HG03196 (cell line): ENCODE measurements around the gene PXN.
"Not testable (repeated sequence)": the region's sequence is repeated elsewhere in the genome, so short reads cannot be mapped to it uniquely, and the experiment has no call there.

ENCODE experiments used
- ATAC-seq: cut with Tn5 transposase; IDR thresholded peaks from one replicate; pipeline ENCODE4 v1.9.1; 2021; ENCODE audit not compliant: unreplicated experiment

PXN gene

GRCh38 chr12:120227233-120228040 is 38.1 kb downstream of the PXN start:
- no peak for ATAC-seq

GRCh38 chr12:120225852-120226640 is 39.5 kb downstream of the PXN start:
- ATAC-seq = no peak

GRCh38 chr12:120225200-120225558 is 40.4 kb downstream of the PXN start:
- ATAC-seq = no peak

GRCh38 chr12:120224304-120225199 is 41.0 kb downstream of the PXN start:
- ATAC-seq = no peak

GRCh38 chr12:120223458-120224303 is 41.8 kb downstream of the PXN start:
- no peak for ATAC-seq

- ATAC-seq = no peak
Observed at GRCh38 chr12:120222288-120222832, 43.2 kb downstream of the PXN start.

GRCh38 chr12:120221576-120221900 is 44.0 kb downstream of the PXN start:
- ATAC-seq = no peak

- no peak for ATAC-seq
Observed at GRCh38 chr12:120220838-120221575, 44.5 kb downstream of the PXN start.

GRCh38 chr12:120218680-120219606 is 46.6 kb downstream of the PXN start:
- ATAC-seq = no peak

GRCh38 chr12:120216742-120217605 is 48.6 kb downstream of the PXN start:
- no peak for ATAC-seq

GRCh38 chr12:120215766-120216735 is 49.5 kb downstream of the PXN start:
- ATAC-seq = no peak

- ATAC-seq = no peak
Observed at GRCh38 chr12:120215357-120215735, 50.2 kb downstream of the PXN start.

GRCh38 chr12:120214626-120215356 is 50.7 kb downstream of the PXN start:
- no peak for ATAC-seq

GRCh38 chr12:120213758-120214157 is 51.8 kb downstream of the PXN start:
- ATAC-seq = no peak

GRCh38 chr12:120213182-120213581 is 52.3 kb downstream of the PXN start:
- not testable (repeated sequence) for ATAC-seq

GRCh38 chr12:120212301-120212700 is 53.2 kb downstream of the PXN start:
- ATAC-seq = no peak
